Right cardiac atrium (tissue), 5 donors: ENCODE results near the gene ADAMTS13. TPM values are rescaled to one million over a fixed set of nuclear protein-coding genes. Genes with fewer than 3 reads are reported as not detected.

ENCODE experiments used
- ATAC-seq, 2 donors: fragments of 200-7000 bp; cut with Tn5 transposase; one replicate each; pipeline versions ENCODE4 v1.8.0 to v1.9.1; 2020; ENCODE audit warnings: moderate library complexity in 2 of 2, mild to moderate bottlenecking in 1 of 2
- DNase-seq, 3 donors: peaks; one replicate each; pipeline ENCODE4 v3.0.0-alpha.2; 2020
- H3K27ac ChIP-seq: one replicate; pipeline ENCODE4 v1.5.1; 2013; ENCODE audit warnings: mild to moderate bottlenecking, low read length, control low read depth, moderate library complexity
- H3K27me3 ChIP-seq: one replicate; pipeline ENCODE4 v1.6.1; 2013; ENCODE audit not compliant: control insufficient read depth, insufficient read depth
- H3K4me1 ChIP-seq: one replicate; pipeline ENCODE4 v1.6.1; 2013; ENCODE audit warnings: low read length; ENCODE audit not compliant: control insufficient read depth, insufficient read depth
- H3K4me3 ChIP-seq: one replicate; pipeline ENCODE4 v1.5.1; 2013; ENCODE audit warnings: low read length, control low read depth
- H3K9me3 ChIP-seq: one replicate; pipeline ENCODE4 v1.6.1; 2013; ENCODE audit warnings: low read length; ENCODE audit not compliant: control insufficient read depth
- WGBS: extraction: QIAGEN DNeasy Blood & Tissue Kit; methylation state at CpG from one replicate; pipeline ENCODE4 v1.1.7; 2013; 5-methylcytosine and 5-hydroxymethylcytosine counted together
- intact Hi-C, 4 donors: fragments of 100-400 bp; cut with DNase I; formaldehyde crosslinking; loops; one replicate each; pipeline versions ENCODE4 v1.11.0 to v1.14.0; 2022 to 2023
- polyA plus RNA-seq: library from polyadenylated mRNA; stranded (reverse); fragments of 200-250 nt; gene quantifications from one replicate; pipeline ENCODE4 v1.2.3, GENCODE V29; 2013
- total RNA-seq, 4 donors: library from RNA; stranded (reverse); fragmentation: NEBNext Ultra II Directional; extraction: Animal tissue kit (Norgen Biotek cat#: 25700); gene quantifications; one replicate each; pipeline ENCODE4 v1.2.1, GENCODE V29; 2021
- donor health status: healthy with polysubstance abuse.
- donor health status: DM: no; HTN: yes; CAD: no.
- donor health status: DM: no; HTN: no; CAD: no.
- donor health status: DM: no; HTN: yes; CAD: no; lungs with severe emphysema.
- donor health status: DM: yes; HTN: yes; CAD: no.

The ADAMTS13 gene
- total and polyA plus RNA-seq, 5 donors, result 2.1 to 4.6 (median 4.0) TPM

DNA sequence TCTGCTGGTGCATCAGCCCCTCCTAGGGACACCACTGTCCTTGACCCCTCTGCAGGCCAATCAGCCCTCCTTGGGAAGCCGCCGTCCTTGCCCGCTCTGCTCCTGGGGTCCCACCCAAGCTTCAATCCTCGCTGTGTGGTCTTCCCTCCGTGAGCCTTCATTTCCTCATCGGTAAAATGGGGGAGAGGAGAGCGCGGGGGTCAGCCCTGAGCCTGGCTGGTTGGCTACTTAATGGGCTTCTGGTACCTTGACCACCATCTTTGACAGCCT is 69.4 kb downstream of the ADAMTS13 start:
- intact Hi-C loops, result no loop called here
- Histone ChIP-seq H3K4me1 (peaks cover 9% of the 10 kb centered on the region), H3K27me3 (no peaks in the 10 kb centered on the region), H3K4me3 (no peak overlapping the region), H3K9me3 (no peaks in the 10 kb centered on the region), H3K27ac (no peak overlapping the region)
- 94% methylated on average over 8 of the region's 8 CpGs for WGBS
- no peak for ATAC-seq
- DNase-seq, result peak in 1 of 3 donors; percentile 57

DNA sequence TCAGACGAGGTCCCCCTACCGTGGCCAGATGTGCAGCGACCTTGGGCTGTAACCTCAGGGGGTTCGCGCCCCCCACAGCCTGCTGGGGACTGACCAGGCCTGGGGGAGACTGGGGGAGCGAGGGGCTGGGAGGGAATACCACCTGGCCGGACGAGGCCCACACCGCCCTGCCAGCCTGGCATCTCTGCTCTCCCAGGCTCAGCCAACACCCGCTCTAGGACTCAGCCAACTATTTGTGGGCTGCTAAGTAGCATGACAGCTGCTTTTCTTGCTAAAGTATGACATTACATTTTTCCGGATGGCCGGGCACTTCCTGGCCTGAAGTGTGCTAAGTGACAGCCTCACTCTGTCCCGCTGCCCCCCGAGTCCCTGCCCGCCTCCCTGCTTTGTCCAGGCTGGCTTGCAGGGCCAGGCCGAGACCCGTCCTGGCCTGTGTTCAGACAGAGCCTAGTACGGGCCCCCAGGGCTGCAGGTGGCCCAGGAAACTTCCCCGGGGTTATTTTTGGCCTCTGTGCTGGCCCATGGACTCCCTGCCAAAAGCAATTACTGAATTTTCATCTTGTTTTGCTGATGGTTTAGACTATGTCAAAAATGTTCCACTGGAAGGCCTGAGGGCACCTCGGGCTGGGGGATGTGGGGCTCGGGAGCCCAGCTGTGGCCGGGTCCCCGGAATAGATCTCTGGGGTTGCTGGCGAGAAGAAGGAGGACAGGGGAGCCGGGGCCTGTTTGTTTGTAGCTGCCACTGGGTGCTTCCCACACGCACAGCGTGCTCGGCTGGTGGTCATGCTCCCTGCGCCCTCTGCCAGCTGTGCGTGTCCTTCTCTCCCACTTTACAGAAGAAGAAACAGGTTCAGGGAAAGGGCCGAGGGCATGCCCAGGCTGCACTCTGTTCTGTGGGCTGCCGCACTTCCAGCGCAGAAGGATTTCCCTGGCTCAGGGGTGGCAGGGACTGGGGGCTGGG is 70.2 kb downstream of the ADAMTS13 start:
- DNase-seq (peak; percentile 30 to 76 (median 72)), ATAC-seq (peak; percentile 7 to 19)
- Histone ChIP-seq H3K27me3 (no peaks in the 10 kb centered on the region), H3K4me3 (no peak overlapping the region), H3K4me1 (peaks cover 9% of the 10 kb centered on the region), H3K9me3 (no peaks in the 10 kb centered on the region), H3K27ac (peak overlapping the region; percentile 13)
- 47% methylated on average over 33 of the region's 33 CpGs for WGBS
- intact Hi-C loops, result no loop called here

DNA sequence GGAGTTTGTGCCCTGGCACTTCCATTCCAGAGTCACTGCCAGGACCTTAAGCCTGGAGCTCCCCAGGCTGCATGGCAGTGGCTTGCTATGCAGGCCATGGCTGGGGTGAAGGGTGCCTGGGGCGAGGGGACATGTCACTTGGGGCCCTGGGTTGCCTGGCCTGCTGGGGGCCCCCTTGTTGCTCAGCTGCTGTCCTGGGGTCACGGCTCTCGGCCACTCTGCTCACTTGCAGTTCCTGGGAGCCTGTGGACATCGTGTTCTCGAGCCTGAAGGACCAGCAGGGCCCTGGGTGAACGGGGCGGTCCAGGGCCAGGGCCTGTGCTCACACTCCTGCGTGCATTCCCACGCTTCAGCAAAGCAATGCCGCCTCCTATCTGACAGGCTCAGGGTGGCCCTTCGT is 71.3 kb downstream of the ADAMTS13 start:
- H3K4me1 ChIP-seq, result peaks cover 12% of the 10 kb centered on the region
- no peak overlapping the region for H3K4me3 ChIP-seq
- intact Hi-C loops, result no loop called here
- ATAC-seq (peak in 1 of 2 donors; percentile 3), DNase-seq (peak; percentile 25 to 70 (median 56))
- no peak overlapping the region for H3K27ac ChIP-seq
- no peaks in the 10 kb centered on the region for H3K27me3 ChIP-seq
- WGBS, result 69% methylated on average over 11 of the region's 11 CpGs
- no peaks in the 10 kb centered on the region for H3K9me3 ChIP-seq

DNA sequence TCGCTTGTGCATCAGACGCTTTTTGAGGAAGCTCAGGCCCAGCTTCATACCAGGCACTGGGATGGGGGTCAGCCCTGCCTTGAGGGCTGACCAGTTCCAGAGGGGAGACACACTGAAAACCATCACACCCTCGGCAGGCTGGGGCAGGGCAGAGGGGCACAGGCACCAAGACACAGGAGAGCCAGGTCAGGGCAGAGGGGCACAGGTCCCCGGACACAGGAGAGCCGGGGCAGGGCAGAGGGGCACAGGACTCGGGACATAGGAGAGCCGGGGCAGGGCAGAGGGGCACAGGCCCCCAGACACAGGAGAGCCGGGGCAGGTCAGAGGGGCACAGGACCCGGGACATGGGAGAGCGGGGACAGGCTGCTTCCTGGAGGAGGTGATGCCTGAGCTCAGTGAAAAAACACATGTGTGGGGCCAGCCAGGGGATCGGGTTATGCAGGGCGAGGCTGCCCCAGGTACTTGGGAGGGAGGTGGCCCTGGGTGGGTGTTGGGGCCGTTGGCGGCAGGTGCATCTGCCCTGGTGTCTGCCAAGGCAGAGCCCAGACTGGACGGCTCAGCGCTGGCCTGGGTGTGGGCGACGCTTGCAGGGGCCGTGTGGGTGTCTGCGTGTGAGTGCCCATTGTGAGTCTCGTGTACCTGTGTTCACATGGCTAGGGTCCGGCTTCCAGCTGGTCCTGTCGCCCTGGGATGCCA is 71.8 kb downstream of the ADAMTS13 start:
- intact Hi-C loops, result no loop called here
- peak; percentile 23 to 68 (median 62) for DNase-seq
- Histone ChIP-seq H3K4me1 (peaks cover 12% of the 10 kb centered on the region), H3K9me3 (no peaks in the 10 kb centered on the region), H3K27ac (no peak overlapping the region), H3K4me3 (no peak overlapping the region), H3K27me3 (no peaks in the 10 kb centered on the region)
- 91% methylated on average over 23 of the region's 23 CpGs for WGBS
- no peak for ATAC-seq

DNA sequence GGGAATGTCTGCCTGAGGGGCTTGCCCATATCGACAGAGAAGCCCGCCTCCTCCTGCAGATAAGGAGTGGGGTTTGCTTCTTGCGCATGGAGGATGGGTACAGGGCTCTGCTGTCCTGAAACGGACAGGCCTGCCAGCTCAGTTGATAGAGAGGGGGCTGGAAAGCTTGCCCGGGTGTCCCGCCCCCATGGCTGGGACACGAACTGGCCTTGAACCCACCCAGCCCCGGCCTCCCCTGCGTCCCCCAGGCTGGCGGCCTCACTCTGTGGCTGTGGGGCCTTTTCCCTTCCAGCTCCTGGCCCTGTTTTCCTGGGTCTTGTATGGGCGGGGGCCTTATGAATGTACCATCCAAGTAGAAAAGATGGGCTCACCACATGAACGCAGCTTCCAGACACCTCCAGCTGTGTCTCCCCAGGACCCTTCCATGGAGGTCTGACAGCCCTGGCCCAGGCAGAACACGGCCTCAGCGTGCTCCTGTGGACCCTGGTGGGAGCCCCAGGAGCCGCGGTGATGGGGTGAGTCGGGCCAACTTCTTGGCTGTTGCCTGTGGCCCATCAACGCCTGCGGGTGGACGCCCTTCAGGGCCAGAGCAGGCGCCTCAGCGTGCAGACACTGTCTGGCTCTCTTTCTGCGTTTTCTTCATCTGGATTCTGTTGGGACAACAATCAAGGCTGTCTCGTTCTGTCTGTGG is 72.6 kb downstream of the ADAMTS13 start:
- Histone ChIP-seq H3K27me3 (no peaks in the 10 kb centered on the region), H3K4me1 (peaks cover 12% of the 10 kb centered on the region), H3K27ac (no peak overlapping the region), H3K9me3 (no peaks in the 10 kb centered on the region), H3K4me3 (no peak overlapping the region)
- WGBS, result 57% methylated on average over 24 of the region's 24 CpGs
- DNase-seq (peak; percentile 71 to 92 (median 87)), ATAC-seq (peak; percentile 52 to 69)
- intact Hi-C loops, result no loop called here

DNA sequence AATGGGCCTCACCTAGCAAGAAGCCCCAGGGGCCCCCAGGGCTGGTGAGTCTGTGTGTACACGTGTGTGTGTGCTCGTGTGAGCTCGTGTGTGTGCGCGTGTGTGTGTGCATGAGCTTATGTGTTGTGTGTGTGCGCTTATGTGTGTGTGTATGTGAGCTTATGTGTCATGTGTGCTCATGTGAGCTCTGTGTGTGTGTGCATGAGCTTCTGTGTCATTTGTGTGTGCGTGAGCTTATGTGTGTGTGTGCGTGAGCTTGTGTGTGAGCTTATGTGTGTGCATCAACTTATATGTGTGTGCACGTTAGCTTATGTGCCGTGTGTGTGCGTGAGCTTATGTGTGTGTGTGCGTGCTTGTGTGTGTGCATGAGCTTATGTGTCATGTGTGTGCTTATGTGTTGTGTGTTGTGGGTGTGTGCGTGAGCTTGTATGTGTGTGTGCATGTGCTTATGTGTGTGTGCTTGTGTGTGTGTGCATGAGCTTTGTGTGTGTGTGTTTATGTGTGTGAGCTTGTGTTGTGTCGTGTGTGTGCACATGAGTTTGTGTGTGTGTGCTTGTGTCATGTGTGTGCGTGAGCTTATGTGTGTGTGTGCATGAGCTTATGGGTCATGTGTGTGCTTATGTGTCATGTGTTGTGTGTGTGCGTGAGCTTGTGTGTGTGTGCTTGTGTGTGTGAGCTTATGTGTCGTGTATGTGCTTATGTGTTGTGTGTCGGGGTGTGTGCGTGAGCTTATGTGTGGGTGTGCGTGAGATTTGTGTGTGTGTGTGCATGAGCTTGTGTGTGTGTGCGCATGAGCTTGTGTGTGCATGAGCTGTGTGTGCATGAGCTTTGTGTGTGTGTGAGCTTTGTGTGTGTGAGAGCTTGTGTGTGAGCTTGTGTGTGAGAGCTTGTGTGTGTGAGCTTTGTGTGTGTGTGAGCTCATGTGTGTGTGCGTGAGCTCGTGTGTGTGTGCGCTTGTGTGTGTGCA is 73.4 kb downstream of the ADAMTS13 start:
- H3K9me3 ChIP-seq, result no peaks in the 10 kb centered on the region
- peak in 2 of 3 donors; percentile 15 to 39 for DNase-seq
- WGBS, result 92% methylated on average over 24 of the region's 24 CpGs
- intact Hi-C loops, result no loop called here
- ATAC-seq, result no peak
- H3K4me3 ChIP-seq, result no peak overlapping the region
- no peak overlapping the region for H3K27ac ChIP-seq
- H3K27me3 ChIP-seq, result no peaks in the 10 kb centered on the region
- peaks cover 12% of the 10 kb centered on the region for H3K4me1 ChIP-seq

DNA sequence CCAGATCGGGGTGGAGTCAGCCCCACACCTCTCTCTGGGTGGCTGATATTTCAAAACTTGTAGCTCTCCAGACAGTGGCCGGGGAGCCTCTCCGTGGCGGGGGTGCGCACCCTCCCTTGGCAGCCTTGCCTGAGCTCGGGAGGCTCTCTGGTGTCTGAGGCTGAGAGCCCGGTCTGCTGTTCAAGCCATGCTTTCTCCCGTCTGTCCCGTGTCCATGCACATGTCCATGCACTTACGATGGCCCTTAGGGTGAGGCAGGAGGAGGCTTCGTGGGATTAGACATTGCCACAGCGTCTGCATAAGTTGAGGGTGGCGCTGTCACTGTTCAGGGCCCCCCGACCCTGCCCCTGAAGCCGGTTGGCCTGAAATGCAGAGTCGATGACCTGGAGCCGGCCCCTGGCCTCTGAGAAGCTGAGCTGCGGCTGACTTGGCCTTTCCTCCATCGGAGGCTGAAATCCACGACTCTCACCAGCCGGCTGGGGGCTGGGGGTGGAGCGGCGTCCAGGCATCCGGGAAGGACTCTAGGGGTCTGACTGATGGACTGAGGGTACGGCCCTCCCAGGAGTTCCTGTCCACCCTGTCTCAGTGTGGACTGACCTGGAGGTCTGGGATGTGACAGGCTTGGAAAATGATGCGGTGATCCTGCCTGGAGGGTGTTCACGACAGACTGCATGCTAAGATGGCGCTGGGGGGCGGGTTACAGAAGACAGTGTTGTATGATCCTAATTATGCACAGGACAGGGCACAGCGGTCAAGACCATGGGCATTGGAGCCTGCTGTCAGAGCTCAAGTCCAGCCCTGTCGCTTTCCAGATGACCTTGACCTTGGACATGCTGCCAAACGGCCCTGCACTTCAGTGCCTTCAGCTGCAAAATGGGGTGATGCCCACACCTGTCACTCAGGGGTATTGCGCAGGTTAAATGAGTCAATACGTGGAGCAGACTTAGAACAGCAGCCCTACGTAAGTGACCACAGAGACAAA is 75.0 kb downstream of the ADAMTS13 start:
- DNase-seq (peak; percentile 66 to 88 (median 82)), ATAC-seq (peak; percentile 7 to 14)
- H3K27ac ChIP-seq, result no peak overlapping the region
- intact Hi-C loops, result no loop called here
- H3K4me3 ChIP-seq, result no peak overlapping the region
- H3K9me3 ChIP-seq, result peaks cover 1% of the 10 kb centered on the region
- 61% methylated on average over 35 of the region's 35 CpGs for WGBS
- H3K27me3 ChIP-seq, result no peaks in the 10 kb centered on the region
- H3K4me1 ChIP-seq, result peaks cover 10% of the 10 kb centered on the region

DNA sequence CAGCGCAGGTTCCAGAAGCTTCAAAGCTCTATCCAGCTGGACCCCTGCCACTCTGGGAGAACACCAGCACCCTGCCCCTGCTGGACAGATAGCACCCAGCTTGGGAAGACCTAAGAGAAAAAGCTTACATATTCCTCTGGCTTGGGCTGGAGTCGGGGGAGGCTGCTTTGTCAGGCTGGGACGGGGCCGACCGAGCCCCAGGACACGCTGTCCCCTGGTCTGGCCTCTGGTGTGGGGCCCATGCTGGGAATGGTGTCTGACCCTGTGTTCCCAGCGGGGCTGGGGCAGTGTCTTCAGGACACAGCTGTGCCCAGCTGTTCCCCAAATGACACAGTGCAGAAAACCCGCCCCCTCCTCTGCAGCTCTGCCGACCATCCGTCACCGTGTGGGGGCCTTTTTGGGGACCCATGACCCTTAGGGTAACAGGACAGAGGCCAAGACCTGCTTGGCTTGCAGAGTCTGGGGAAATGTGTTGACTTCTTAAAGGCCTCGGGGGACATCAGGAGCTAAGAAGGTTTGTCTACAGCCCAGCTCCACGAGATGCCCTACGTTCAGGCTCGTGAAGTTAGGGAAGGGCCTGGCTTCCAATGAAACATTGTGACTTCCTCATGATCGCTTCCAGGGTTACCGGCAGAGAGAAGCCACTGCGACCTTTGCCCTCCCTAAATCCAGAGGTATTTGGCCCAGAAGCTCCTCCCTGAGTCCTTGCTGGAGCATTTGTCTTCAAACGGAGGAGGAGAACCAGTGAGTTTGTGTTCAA is 77.1 kb downstream of the ADAMTS13 start:
- intact Hi-C loops, result no loop called here
- Histone ChIP-seq H3K27me3 (no peaks in the 10 kb centered on the region), H3K4me1 (peaks cover 3% of the 10 kb centered on the region), H3K27ac (peak overlapping the region; percentile 3), H3K4me3 (no peak overlapping the region), H3K9me3 (peaks cover 1% of the 10 kb centered on the region)
- DNase-seq (peak; percentile 61 to 82 (median 80)), ATAC-seq (peak; percentile 70 to 76)
- WGBS, result 55% methylated on average over 19 of the region's 19 CpGs

DNA sequence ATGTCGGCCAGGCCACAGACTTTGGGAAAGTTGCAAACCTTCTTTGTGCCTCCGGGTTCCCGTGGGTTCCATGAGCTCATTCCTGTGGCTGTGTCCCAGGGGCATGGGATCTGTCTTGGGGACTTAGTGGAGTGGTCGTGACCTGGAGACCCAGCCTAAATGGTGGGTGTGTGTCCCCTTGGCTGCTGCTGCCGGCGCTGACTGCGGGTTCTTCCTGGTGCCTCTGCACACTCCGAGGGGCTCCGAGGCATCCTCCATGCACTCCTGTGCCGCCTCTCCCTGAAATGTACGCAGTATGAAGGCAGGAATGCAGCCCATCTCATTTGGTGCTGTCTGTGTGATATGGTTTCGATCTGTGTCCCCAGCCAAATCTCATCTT is 77.7 kb downstream of the ADAMTS13 start:
- WGBS, result 79% methylated on average over 12 of the region's 12 CpGs
- Histone ChIP-seq H3K27ac (no peak overlapping the region), H3K9me3 (peaks cover 1% of the 10 kb centered on the region), H3K4me3 (no peak overlapping the region), H3K4me1 (peaks cover 3% of the 10 kb centered on the region), H3K27me3 (no peaks in the 10 kb centered on the region)
- intact Hi-C loops, result no loop called here
- ATAC-seq (no peak), DNase-seq (peak in 2 of 3 donors; percentile 26 to 50)
